AG09319 (cell line): ENCODE measurements around the gene PLXNB3.
"Not testable (repeated sequence)": the region's sequence is repeated elsewhere in the genome, so short reads cannot be mapped to it uniquely, and the experiment has no call there.

Experiments
- DNase-seq: peaks from one replicate; pipeline ENCODE4 v3.0.0-alpha.2; 2010; ENCODE audit warnings: low read depth; ENCODE audit errors: extremely low read depth
- CTCF ChIP-seq: IDR thresholded peaks from 2 replicates; pipeline ENCODE4 v1.5.1; 2011; ENCODE audit warnings: low read depth, mild to moderate bottlenecking, inconsistent platforms, low read length, moderate library complexity

The PLXNB3 gene

GRCh38 chrX:153727123-153727931 lies 36.7 kb upstream of the PLXNB3 start:
- no peak for DNase-seq
- TF ChIP-seq CTCF: no peak

- TF ChIP-seq CTCF: no peak
- DNase-seq: no peak
These were observed 36.0 kb upstream of the PLXNB3 start for GRCh38 chrX:153728095-153728494.

DNA sequence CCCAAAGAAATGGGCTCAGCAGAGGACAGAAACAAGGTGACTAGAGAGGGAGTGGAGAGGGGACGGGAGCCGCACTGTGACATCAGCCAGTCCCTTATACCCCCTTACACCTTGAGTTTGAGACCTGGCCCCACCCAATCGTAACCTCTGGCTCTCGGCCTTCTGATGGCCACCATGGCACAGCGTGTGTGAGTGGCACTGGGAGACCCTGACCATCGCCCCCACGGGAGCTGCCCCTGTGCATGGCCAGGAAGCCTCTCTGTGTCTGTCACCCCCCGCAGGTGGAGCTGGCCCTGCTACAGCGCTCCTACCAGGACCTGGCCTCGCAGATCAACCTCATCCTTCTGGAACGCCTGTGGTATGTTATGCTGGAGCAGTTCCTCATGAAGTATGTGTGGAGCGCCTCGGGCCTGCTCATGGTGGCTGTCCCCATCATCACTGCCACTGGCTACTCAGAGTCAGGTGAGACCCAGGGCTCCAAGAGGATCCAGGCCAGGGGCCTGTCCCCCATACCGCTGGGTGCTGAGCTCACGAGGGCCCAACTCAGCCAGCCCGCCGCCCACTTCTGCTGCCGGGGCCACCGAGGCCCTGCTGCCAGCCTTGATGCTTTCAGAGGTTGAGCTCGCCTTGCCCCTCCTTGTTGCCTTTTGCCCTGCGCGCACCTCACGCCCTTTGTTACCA lies 35.0 kb upstream of the PLXNB3 start:
- no peak for DNase-seq
- no peak for TF ChIP-seq CTCF

DNA sequence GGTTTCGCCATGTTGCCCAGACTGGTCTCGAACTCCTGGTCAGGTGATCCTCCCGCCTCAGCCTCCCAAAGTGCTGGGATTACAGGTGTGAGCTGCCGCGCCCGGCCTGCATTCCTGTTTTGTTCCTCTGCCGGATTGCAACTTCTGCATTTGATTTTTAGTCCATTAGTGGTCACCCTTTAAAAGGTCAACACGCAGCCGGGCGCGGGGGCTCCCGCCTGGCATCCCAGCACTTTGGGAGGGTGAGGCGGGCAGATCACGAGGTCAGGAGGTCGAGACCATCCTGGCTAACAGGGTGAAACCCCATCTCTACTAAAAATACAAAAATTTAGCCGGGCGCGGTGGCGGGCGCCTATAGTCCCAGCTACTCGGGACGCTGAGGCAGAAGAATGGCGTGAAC lies 33.9 kb upstream of the PLXNB3 start:
- DNase-seq: not testable (repeated sequence)

- TF ChIP-seq CTCF: no peak
- DNase-seq: no peak
These were observed 32.8 kb upstream of the PLXNB3 start for GRCh38 chrX:153731117-153731844.

GRCh38 chrX:153731845-153732215 lies 32.2 kb upstream of the PLXNB3 start:
- DNase-seq: no peak
- TF ChIP-seq CTCF: no peak

- TF ChIP-seq CTCF: no peak
- no peak for DNase-seq
These were observed 31.6 kb upstream of the PLXNB3 start for GRCh38 chrX:153732401-153732800.
